HepG2 (cell line): ENCODE measurements around the gene SIGLEC10. TPM values are rescaled to one million over a fixed set of nuclear protein-coding genes. Genes with fewer than 3 reads are reported as not detected.

Experiments used
- ATF2 ChIP-seq: sonication (generic); formaldehyde crosslinking; IDR thresholded peaks from 2 replicates; pipeline ENCODE4 v1.4.0; 2020; ENCODE audit warnings: missing genetic modification reagents
- CHD2 ChIP-seq: IDR thresholded peaks from 2 replicates; pipeline ENCODE4 v1.6.1; 2011; ENCODE audit warnings: low read depth, low read length, improper control_type of control experiment
- FOXK1 ChIP-seq: sonication (generic); formaldehyde crosslinking; IDR thresholded peaks from 2 replicates; pipeline ENCODE4 v1.4.0; 2020; ENCODE audit warnings: low read depth, missing genetic modification reagents, borderline replicate concordance
- FOXO1 ChIP-seq: sonication (generic); formaldehyde crosslinking; IDR thresholded peaks from 2 replicates; pipeline ENCODE4 v1.4.0; 2020; ENCODE audit warnings: missing genetic modification reagents
- GTF2F1 ChIP-seq: fragments of 150-350 bp; IDR thresholded peaks from 2 replicates; pipeline ENCODE4 v1.6.1; 2014; ENCODE audit warnings: low read length
- HDAC1 ChIP-seq: sonication (generic); formaldehyde crosslinking; IDR thresholded peaks from 2 replicates; pipeline ENCODE4 v1.5.1; 2020; ENCODE audit warnings: mild to moderate bottlenecking, missing genetic modification reagents
- IRF2 ChIP-seq: IDR thresholded peaks from 2 replicates; pipeline ENCODE4 v1.6.1; 2018; ENCODE audit warnings: missing genetic modification reagents, missing compliant biosample characterization
- IRF9 ChIP-seq: sonication (generic); formaldehyde crosslinking; IDR thresholded peaks from 2 replicates; pipeline ENCODE4 v1.8.0; 2022; ENCODE audit warnings: missing genetic modification reagents, mild to moderate bottlenecking, borderline replicate concordance
- KAT8 ChIP-seq: IDR thresholded peaks from 2 replicates; pipeline ENCODE4 v1.6.1; 2016; ENCODE audit warnings: missing genetic modification reagents, missing compliant biosample characterization
- MED8 ChIP-seq: sonication (generic); formaldehyde crosslinking; IDR thresholded peaks from 2 replicates; pipeline ENCODE4 v1.8.1; 2023; ENCODE audit warnings: mild to moderate bottlenecking, missing genetic modification reagents; ENCODE audit not compliant: insufficient replicate concordance
- MIXL1 ChIP-seq: IDR thresholded peaks from 2 replicates; pipeline ENCODE4 v1.6.1; 2016
- MXD4 ChIP-seq: IDR thresholded peaks from 2 replicates; pipeline ENCODE4 v1.6.1; 2016; ENCODE audit warnings: mild to moderate bottlenecking, missing biosample characterization, missing genetic modification reagents
- NFRKB ChIP-seq: fragments of 450-650 bp; IDR thresholded peaks from 2 replicates; pipeline ENCODE4 v1.6.1; 2017
- NR2F2 ChIP-seq: IDR thresholded peaks from 2 replicates; pipeline ENCODE4 v1.6.1; 2012; ENCODE audit warnings: low read depth, inconsistent platforms, borderline replicate concordance
- SMC3 ChIP-seq: IDR thresholded peaks from 2 replicates; pipeline ENCODE4 v1.6.1; 2011; ENCODE audit warnings: low read length, improper control_type of control experiment
- SP1 ChIP-seq, 2 experiments: fragments of 450-650 bp in 1 of 2; sonication (generic) in 1 of 2; formaldehyde crosslinking in 1 of 2; IDR thresholded peaks; 2 replicates each; pipeline versions ENCODE4 v1.4.0 to v1.6.1; 2016 to 2020; ENCODE audit warnings: missing genetic modification reagents in 1 of 2
- TEAD3 ChIP-seq: optimal IDR thresholded peaks from 2 replicates; pipeline ENCODE3; 2016; ENCODE audit warnings: borderline replicate concordance
- THAP11 ChIP-seq: IDR thresholded peaks from 2 replicates; pipeline ENCODE4 v1.6.1; 2016; ENCODE audit warnings: missing biosample characterization, missing genetic modification reagents
- ZBTB25 ChIP-seq: IDR thresholded peaks from 2 replicates; pipeline ENCODE4 v1.6.1; 2018; ENCODE audit warnings: missing genetic modification reagents
- ZNF503 ChIP-seq: sonication (generic); formaldehyde crosslinking; IDR thresholded peaks from 2 replicates; pipeline ENCODE4 v1.4.0; 2020; ENCODE audit warnings: missing genetic modification reagents
- ZNF607 ChIP-seq: sonication (generic); formaldehyde crosslinking; IDR thresholded peaks from 2 replicates; pipeline ENCODE4 v1.5.1; 2020; ENCODE audit warnings: missing genetic modification reagents, mild to moderate bottlenecking, borderline replicate concordance
- ZNF891 ChIP-seq: sonication (generic); formaldehyde crosslinking; IDR thresholded peaks from 2 replicates; pipeline ENCODE4 v1.5.0; 2020; ENCODE audit warnings: mild to moderate bottlenecking, missing genetic modification reagents
- ZSCAN25 ChIP-seq: sonication (generic); formaldehyde crosslinking; IDR thresholded peaks from 2 replicates; pipeline ENCODE4 v1.8.0; 2022; ENCODE audit warnings: mild to moderate bottlenecking, missing genetic modification reagents
- polyA plus RNA-seq, 8 experiments: library from polyadenylated mRNA; depleted of rRNA in 3 of 8; stranded (reverse) in 7 of 8; unstranded in 1 of 8; fragments of >200 nt; fragmentation: Illumina TruSeq in 4 of 8; extraction: Trizol in 4 of 8; gene quantifications; 2 replicates each; pipeline versions ENCODE4 v1.2.1 to v1.2.3, GENCODE V29; 2011 to 2016; ENCODE audit warnings: low read depth in 4 of 8, missing spikeins in 1 of 8, mixed read lengths in 1 of 8; ENCODE audit not compliant: insufficient read depth in 1 of 8
- total RNA-seq, 5 experiments: library from RNA; depleted of rRNA; stranded (reverse); fragments of >200 nt; fragmentation: Illumina TruSeq; extraction: Trizol; gene quantifications; 2 replicates each; pipeline ENCODE4 v1.2.3, GENCODE V29; 2016; ENCODE audit warnings: low read depth in 1 of 5

SIGLEC10 gene
- total and polyA plus RNA-seq, 2 of the 13 experiments (the other 11 are each of a cell fraction or from before 2014, with no cell fraction given): not detected

GRCh38 chr19:51365211-51365964 lies 52.1 kb downstream of the SIGLEC10 start (continued):
- 0 out of 2 replicates have a peak, but pooled peaks have one; percentile 47 for TF ChIP-seq IRF9 (CRISPR knock-in tag)
- no peak; the same call in 1 of the 2 replicates for TF ChIP-seq ZBTB25 (CRISPR knock-in tag)
- TF ChIP-seq MED8 (CRISPR knock-in tag): peak; percentile 83
- TF ChIP-seq GTF2F1: peak; percentile 85
- peak; percentile 38; the same call in 1 of the 2 replicates for TF ChIP-seq CHD2
- TF ChIP-seq SMC3: peak; percentile 24
- peak; percentile 77; the same call in 1 of the 2 replicates for TF ChIP-seq ATF2 (CRISPR knock-in tag)
- no peak for TF ChIP-seq NR2F2
- TF ChIP-seq KAT8 (CRISPR knock-in tag): peak; percentile 52
- peak; percentile 33 for TF ChIP-seq MXD4
- peak; percentile 50; the same call in 1 of the 2 replicates for TF ChIP-seq ZSCAN25 (CRISPR knock-in tag)
- peak; percentile 78 for TF ChIP-seq MIXL1
- peak; percentile 78; the same call in 1 of the 2 replicates for TF ChIP-seq HDAC1 (CRISPR knock-in tag)
- TF ChIP-seq SP1 (IDR thresholded peaks at IDR 0.05): no peak
- TF ChIP-seq SP1 (CRISPR knock-in tag; IDR thresholded peaks at IDR 0.05): 0 out of 2 replicates have a peak, but pooled peaks have one; percentile 37
- TF ChIP-seq FOXK1 (CRISPR knock-in tag): peak; percentile 83; the same call in 1 of the 2 replicates
- TF ChIP-seq NFRKB: no peak; the same call in 1 of the 2 replicates
- no peak; the same call in 1 of the 2 replicates for TF ChIP-seq ZNF503 (CRISPR knock-in tag)
- TF ChIP-seq IRF2 (CRISPR knock-in tag): peak; percentile 87
- 0 out of 2 replicates have a peak, but pooled peaks have one; percentile 37 for TF ChIP-seq ZNF891 (CRISPR knock-in tag)
- peak; percentile 55; the same call in 1 of the 2 replicates for TF ChIP-seq ZNF607 (CRISPR knock-in tag)
- peak; percentile 49; the same call in 1 of the 2 replicates for TF ChIP-seq THAP11
- peak; percentile 77 for TF ChIP-seq TEAD3
- peak; percentile 90 for TF ChIP-seq FOXO1 (CRISPR knock-in tag)
